ENCODE results near the gene MRTFA.

DNA sequence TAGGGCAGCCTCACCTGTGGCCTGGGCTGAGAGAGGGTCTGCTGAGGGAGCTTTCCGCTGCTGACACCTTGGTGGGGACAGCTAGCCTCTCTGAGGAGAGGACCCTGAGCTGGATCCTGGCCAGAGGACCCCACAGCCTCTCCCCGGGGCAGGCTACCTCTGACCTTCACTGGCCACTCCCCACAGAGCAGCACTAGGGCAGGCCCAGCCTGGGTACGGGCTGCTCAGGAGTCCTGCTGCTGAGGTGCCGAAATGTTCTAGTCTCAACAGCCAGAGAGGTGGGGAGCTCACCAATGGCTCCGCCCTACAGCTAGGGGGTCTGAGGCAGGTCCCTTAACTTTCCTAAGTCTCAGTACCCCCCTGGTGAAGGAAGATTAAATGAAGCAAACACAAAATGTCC lies 218.6 kb downstream of the MRTFA start:
- TF ChIP-seq GATA2 (IDR thresholded peaks at IDR 0.05; ENCODE audit: low read depth, low read length): no peak
- TF ChIP-seq GATA3 (IDR thresholded peaks at IDR 0.05; ENCODE audit: low read depth, low read length): no peak
